Calu3 (cell line): Measurements from ENCODE around the gene HIC1. TPM values are rescaled to one million over a fixed set of nuclear protein-coding genes. Genes with fewer than 3 reads are reported as not detected.
"Not testable (repeated sequence)": the region's sequence is repeated elsewhere in the genome, so short reads cannot be mapped to it uniquely, and the experiment has no call there.

Experiments
- BruUV-seq: library from RNA; stranded (reverse); fragments of 400-500 nt; replicated peaks from 2 replicates; lab custom pipeline; 2021; lab: Mats Ljungman, UMichigan
- CTCF ChIA-PET: fragments of 300-600 bp; sonication (Branson Sonifier 250); formaldehyde crosslinking; loops from one replicate; lab custom pipeline; 2022; ENCODE audit warnings: antibody characterized with exemption; lab: Charles Lee
- DNase-seq: peaks from one replicate; pipeline ENCODE4 v3.0.0; 2022
- H3K27ac Mint-ChIP-seq: one replicate; pipeline ENCODE4 v1.8.0; 2022; ENCODE audit warnings: mixed read lengths; ENCODE audit not compliant: unreplicated experiment
- H3K27me3 Mint-ChIP-seq: one replicate; pipeline ENCODE4 v1.8.0; 2022; ENCODE audit warnings: mixed read lengths; ENCODE audit not compliant: unreplicated experiment
- H3K36me3 Mint-ChIP-seq: one replicate; pipeline ENCODE4 v1.8.0; 2022; ENCODE audit warnings: mild to moderate bottlenecking, moderate library complexity, mixed read lengths; ENCODE audit not compliant: insufficient read depth, unreplicated experiment
- H3K4me1 Mint-ChIP-seq: one replicate; pipeline ENCODE4 v1.8.0; 2022; ENCODE audit warnings: mild to moderate bottlenecking, low read depth, mixed read lengths; ENCODE audit not compliant: unreplicated experiment
- H3K4me3 Mint-ChIP-seq: one replicate; pipeline ENCODE4 v1.8.0; 2022; ENCODE audit warnings: mild to moderate bottlenecking, low read depth, moderate library complexity, mixed read lengths; ENCODE audit not compliant: unreplicated experiment
- H3K9me3 Mint-ChIP-seq: one replicate; pipeline ENCODE4 v1.8.0; 2022; ENCODE audit warnings: low read depth, mixed read lengths; ENCODE audit not compliant: unreplicated experiment
- CTCF ChIP-seq: fragments of 200-600 bp; IDR thresholded peaks from one replicate; pipeline ENCODE4 v1.8.0; 2022; ENCODE audit warnings: antibody characterized with exemption; ENCODE audit not compliant: unreplicated experiment
- intact Hi-C: fragments of 100-400 bp; cut with micrococcal nuclease; formaldehyde crosslinking; loops from one replicate; pipeline ENCODE4 v1.10.0; 2022; ENCODE audit not compliant: unreplicated experiment
- total RNA-seq: library from RNA; stranded (reverse); gene quantifications from 2 replicates; pipeline ENCODE4 v1.2.3, GENCODE V29; 2022

Gene HIC1
- total RNA-seq, 1 experiment from 2014 or later, result 1.2 TPM

GRCh38 chr17:2011411-2012371, 43.2 kb upstream of the HIC1 start:
- H3K4me1 Mint-ChIP-seq, result no peaks in the 10 kb centered on the region
- peaks cover 5% of the 10 kb centered on the region for H3K36me3 Mint-ChIP-seq
- no peak overlapping the region for H3K4me3 Mint-ChIP-seq
- H3K9me3 Mint-ChIP-seq, result no peaks in the 10 kb centered on the region
- peaks cover 29% of the 10 kb centered on the region for H3K27me3 Mint-ChIP-seq
- intact Hi-C loops, result no loop called here
- no TSS peak for BruUV-seq
- CTCF ChIA-PET, result interaction anchor here (1.1 kb wide), 1 partner anchor 14 kb away, joined by 4 read pairs; no protein-coding TSS in a partner anchor
- H3K27ac Mint-ChIP-seq, result no peak overlapping the region
- TF ChIP-seq CTCF, result no peak
- peak; percentile 53 for DNase-seq

GRCh38 chr17:2012499-2012898, 42.4 kb upstream of the HIC1 start:
- intact Hi-C loops, result no loop called here
- TF ChIP-seq CTCF, result no peak
- H3K36me3 Mint-ChIP-seq, result peaks cover 5% of the 10 kb centered on the region
- H3K4me1 Mint-ChIP-seq, result no peaks in the 10 kb centered on the region
- peaks cover 37% of the 10 kb centered on the region for H3K27me3 Mint-ChIP-seq
- DNase-seq, result no peak
- CTCF ChIA-PET, result interaction anchor here (1.2 kb wide), 1 partner anchor 14 kb away, joined by 3 read pairs; no protein-coding TSS in a partner anchor
- H3K9me3 Mint-ChIP-seq, result no peaks in the 10 kb centered on the region
- no TSS peak for BruUV-seq
- no peak overlapping the region for H3K4me3 Mint-ChIP-seq
- H3K27ac Mint-ChIP-seq, result no peak overlapping the region

- BruUV-seq, H3K27ac Mint-ChIP-seq, H3K9me3 Mint-ChIP-seq, DNase-seq, H3K4me3 Mint-ChIP-seq, H3K4me1 Mint-ChIP-seq, H3K36me3 Mint-ChIP-seq, intact Hi-C loops: not testable (repeated sequence)
- CTCF ChIA-PET, result interaction anchor here (0.5 to 1.2 kb wide), 3 partner anchors 13 to 95 kb away, joined by 3 to 4 read pairs (median 3); no protein-coding TSS in a partner anchor
- H3K27me3 Mint-ChIP-seq, result peaks cover 46% of the 10 kb centered on the region
Measured at GRCh38 chr17:2013220-2013993, 41.5 kb upstream of the HIC1 start.

GRCh38 chr17:2013994-2014317, 40.9 kb upstream of the HIC1 start:
- CTCF ChIA-PET, result interaction anchor here (0.6 to 1.2 kb wide), 2 partner anchors 12 to 96 kb away, joined by 3 to 4 read pairs; no protein-coding TSS in a partner anchor
- no peaks in the 10 kb centered on the region for H3K4me1 Mint-ChIP-seq
- BruUV-seq, result no TSS peak

More at GRCh38 chr17:2013994-2014317, 40.9 kb upstream of the HIC1 start:
- peaks cover 51% of the 10 kb centered on the region for H3K27me3 Mint-ChIP-seq
- H3K9me3 Mint-ChIP-seq, result no peaks in the 10 kb centered on the region
- no peak overlapping the region for H3K4me3 Mint-ChIP-seq
- H3K27ac Mint-ChIP-seq, result no peak overlapping the region
- H3K36me3 Mint-ChIP-seq, result peaks cover 5% of the 10 kb centered on the region
- DNase-seq, result no peak
- no peak for TF ChIP-seq CTCF
- intact Hi-C loops, result no loop called here
